OCI-LY3 (cell line): ENCODE results near the gene IER5.

Experiments
- H2AFZ ChIP-seq: fragments of 200-600, 300-600 bp; shearing (Covaris generic); 2 replicates; pipeline ENCODE4 v1.6.0; 2014; ENCODE audit warnings: antibody characterized with exemption, low read depth, low read length
- H3K27ac ChIP-seq: fragments of 200-600, 300-600 bp; sonication (generic); 2 replicates; pipeline ENCODE4 v1.5.1; 2014; ENCODE audit warnings: mild to moderate bottlenecking, low read length, moderate library complexity, mixed read lengths
- H3K27me3 ChIP-seq: fragments of 200-600, 300-600 bp; sonication (generic); 2 replicates; pipeline ENCODE4 v1.6.1; 2014; ENCODE audit warnings: low read depth, low read length, mixed read lengths
- H3K36me3 ChIP-seq: fragments of 200-600, 300-600 bp; sonication (generic); replicated peaks from 2 replicates; pipeline ENCODE3; 2014; ENCODE audit warnings: low read depth, low read length, mixed read lengths
- H3K4me1 ChIP-seq: fragments of 300-600, 200-600 bp; sonication (generic); 2 replicates; pipeline ENCODE4 v1.6.1; 2014; ENCODE audit warnings: low read length, mixed read lengths
- H3K4me2 ChIP-seq: fragments of 200-600, 300-600 bp; sonication (generic); 2 replicates; pipeline ENCODE4 v1.6.1; 2014; ENCODE audit warnings: low read length, mixed read lengths
- H3K4me3 ChIP-seq: fragments of 300-600, 200-600 bp; sonication (generic); 2 replicates; pipeline ENCODE4 v1.5.1; 2014; ENCODE audit warnings: antibody characterized with exemption, mild to moderate bottlenecking, low read length, moderate library complexity
- H3K79me2 ChIP-seq: fragments of 300-600, 200-600 bp; shearing (Covaris generic); 2 replicates; pipeline ENCODE4 v1.6.1; 2014; ENCODE audit warnings: mild to moderate bottlenecking, low read length, mixed read lengths
- H3K9ac ChIP-seq: fragments of 300-600, 200-600 bp; shearing (Covaris generic); 2 replicates; pipeline ENCODE4 v1.6.0; 2014; ENCODE audit warnings: mild to moderate bottlenecking, low read length, moderate library complexity
- H3K9me3 ChIP-seq: fragments of 200-600, 300-600 bp; shearing (Covaris generic); 2 replicates; pipeline ENCODE4 v1.6.1; 2014; ENCODE audit warnings: low read length, mixed read lengths; ENCODE audit not compliant: insufficient read depth
- H4K20me1 ChIP-seq: fragments of 200-600, 300-600 bp; sonication (generic); 2 replicates; pipeline ENCODE4 v1.6.1; 2016; ENCODE audit warnings: low read length, mixed read lengths; ENCODE audit not compliant: insufficient read depth
- CTCF ChIP-seq: fragments of 200-600, 300-600 bp; sonication (generic); IDR thresholded peaks from 2 replicates; pipeline ENCODE4 v1.5.1; 2014; ENCODE audit warnings: antibody characterized with exemption, low read length, low read depth
- EZH2phosphoT487 ChIP-seq: fragments of 200-600 bp; shearing (Covaris generic); IDR thresholded peaks from 2 replicates; pipeline ENCODE4 v1.6.1; 2018; ENCODE audit warnings: antibody characterized with exemption, mixed run types, low read depth

The IER5 gene

GRCh38 chr1:181100015-181100905, 11.8 kb downstream of the IER5 start:
- Histone ChIP-seq H3K27ac (peak overlapping the region; percentile 89), H2AFZ (no peak overlapping the region), H3K9ac (peak overlapping the region; percentile 62)

GRCh38 chr1:181100934-181101333, 12.4 kb downstream of the IER5 start:
- Histone ChIP-seq H3K9ac (peak overlapping the region; percentile 62; the same call in 1 of the 2 replicates), H3K27ac (peak overlapping the region; percentile 89), H2AFZ (no peak overlapping the region), H3K4me3 (peak overlapping the region; percentile 62), H3K4me2 (peak overlapping the region; percentile 85), H4K20me1 (peaks cover 20% of the 10 kb centered on the region), H3K27me3 (peaks cover 10% of the 10 kb centered on the region), H3K36me3 (peaks cover 14% of the 10 kb centered on the region), H3K9me3 (no peaks in the 10 kb centered on the region), H3K4me1 (peaks cover 87% of the 10 kb centered on the region), H3K79me2 (peaks cover 23% of the 10 kb centered on the region)
- TF ChIP-seq CTCF, result no peak
- no peak for TF ChIP-seq EZH2phosphoT487

More at GRCh38 chr1:181100015-181100905, 11.8 kb downstream of the IER5 start:
- peaks cover 28% of the 10 kb centered on the region for H3K79me2 ChIP-seq
- H3K36me3 ChIP-seq, result peaks cover 17% of the 10 kb centered on the region
- TF ChIP-seq CTCF (no peak), EZH2phosphoT487 (no peak)
- H3K9me3 ChIP-seq, result no peaks in the 10 kb centered on the region
- H4K20me1 ChIP-seq, result peaks cover 27% of the 10 kb centered on the region
- H3K27me3 ChIP-seq, result 0 out of 2 replicates have a peak, but pooled peaks cover 5% of the 10 kb centered on the region
- peaks cover 89% of the 10 kb centered on the region for H3K4me1 ChIP-seq
- peak overlapping the region; percentile 62 for H3K4me3 ChIP-seq
- peak overlapping the region; percentile 85 for H3K4me2 ChIP-seq

GRCh38 chr1:181101581-181102226, 13.2 kb downstream of the IER5 start:
- peaks cover 83% of the 10 kb centered on the region for H3K4me1 ChIP-seq

More at GRCh38 chr1:181101581-181102226, 13.2 kb downstream of the IER5 start:
- peaks cover 19% of the 10 kb centered on the region; the same call in 1 of the 2 replicates for H3K79me2 ChIP-seq
- H3K4me2 ChIP-seq, result peak overlapping the region; percentile 85
- peaks cover 10% of the 10 kb centered on the region for H3K36me3 ChIP-seq
- H3K4me3 ChIP-seq, result no peak overlapping the region
- H3K9me3 ChIP-seq, result no peaks in the 10 kb centered on the region
- no peak overlapping the region for H3K9ac ChIP-seq
- TF ChIP-seq EZH2phosphoT487 (no peak), CTCF (no peak)
- H4K20me1 ChIP-seq, result peaks cover 13% of the 10 kb centered on the region
- H3K27me3 ChIP-seq, result peaks cover 18% of the 10 kb centered on the region
- no peak overlapping the region; the same call in 1 of the 2 replicates for H3K27ac ChIP-seq
- H2AFZ ChIP-seq, result no peak overlapping the region
